ENCODE measurements around the gene MMRN2.

The MMRN2 gene

GRCh38 chr10:86968271-86968993 is 11.0 kb upstream of the MMRN2 start, which contains the start of gene ADIRF:
Gene ADIRF (plus strand): TSS chr10:86968482. CDS start chr10:86968545, 63 bp downstream.
- H3K4me3 ChIP-seq (ENCODE audit: low read depth, low read length) = no peak within 1 kb of the TSS

GRCh38 chr10:86967481-86967941 is 10.1 kb upstream of the MMRN2 start:
- TF ChIP-seq CTCF (IDR thresholded peaks at IDR 0.05; ENCODE audit: control insufficient read depth, extremely low read depth, insufficient read depth) = no peak
- no peak overlapping the region for H3K4me3 ChIP-seq (ENCODE audit: low read depth, low read length)
- no peak for DNase-seq (ENCODE audit: low read depth)

More at GRCh38 chr10:86968271-86968993, 11.0 kb upstream of the MMRN2 start, which contains the start of gene ADIRF:
- DNase-seq (ENCODE audit: low read depth) = no peak
- no peak for TF ChIP-seq CTCF (IDR thresholded peaks at IDR 0.05; ENCODE audit: control insufficient read depth, extremely low read depth, insufficient read depth)

- no peak for TF ChIP-seq CTCF (IDR thresholded peaks at IDR 0.05; ENCODE audit: control insufficient read depth, extremely low read depth, insufficient read depth)
- no peak overlapping the region for H3K4me3 ChIP-seq (ENCODE audit: low read depth, low read length)
- no peak for DNase-seq (ENCODE audit: low read depth)
Observed at GRCh38 chr10:86965986-86966654, 8.7 kb upstream of the MMRN2 start.

GRCh38 chr10:86964847-86965190 is 7.4 kb upstream of the MMRN2 start:
- no peak overlapping the region for H3K4me3 ChIP-seq (ENCODE audit: low read depth, low read length)
- no peak for TF ChIP-seq CTCF (IDR thresholded peaks at IDR 0.05; ENCODE audit: control insufficient read depth, extremely low read depth, insufficient read depth)
- DNase-seq (ENCODE audit: low read depth) = no peak

GRCh38 chr10:86964061-86964846 is 6.8 kb upstream of the MMRN2 start:
- DNase-seq (ENCODE audit: low read depth) = no peak
- no peak overlapping the region for H3K4me3 ChIP-seq (ENCODE audit: low read depth, low read length)

More at GRCh38 chr10:86964061-86964846, 6.8 kb upstream of the MMRN2 start:
- no peak for TF ChIP-seq CTCF (IDR thresholded peaks at IDR 0.05; ENCODE audit: control insufficient read depth, extremely low read depth, insufficient read depth)

Data from LNCaP clone FGC (cell line).